ENCODE results near the gene UBA1.
"Not testable (repeated sequence)": the region's sequence is repeated elsewhere in the genome, so short reads cannot be mapped to it uniquely, and the experiment has no call there.

The UBA1 gene

DNA sequence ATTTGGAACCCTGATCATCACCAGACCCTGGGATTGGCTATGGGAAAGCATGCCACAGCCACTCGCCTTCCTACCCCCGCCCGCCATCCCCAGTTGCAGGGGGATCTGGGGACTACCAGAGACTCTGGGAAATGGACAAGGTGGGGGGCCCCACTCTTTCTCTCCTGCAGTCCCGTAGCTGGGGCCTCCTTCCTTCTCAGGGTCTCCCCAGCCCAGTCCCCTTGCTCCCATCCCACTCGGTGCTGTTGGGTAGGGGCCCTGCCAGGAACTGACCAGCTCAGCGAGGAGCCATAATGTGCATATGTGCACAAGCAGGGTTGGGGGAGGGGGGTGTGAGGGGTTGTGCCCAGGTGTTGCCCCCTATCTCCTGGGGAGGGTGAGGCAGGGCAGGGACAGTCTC, 35.8 kb downstream of the UBA1 start:
- DNase-seq (ENCODE audit: low read depth in 2 of 2) = no peak

GRCh38 chrX:47230136-47230868, 36.7 kb downstream of the UBA1 start:
- DNase-seq (ENCODE audit: low read depth in 2 of 2) = no peak

GRCh38 chrX:47231167-47231566, 37.5 kb downstream of the UBA1 start:
- DNase-seq (ENCODE audit: low read depth in 2 of 2) = no peak

DNA sequence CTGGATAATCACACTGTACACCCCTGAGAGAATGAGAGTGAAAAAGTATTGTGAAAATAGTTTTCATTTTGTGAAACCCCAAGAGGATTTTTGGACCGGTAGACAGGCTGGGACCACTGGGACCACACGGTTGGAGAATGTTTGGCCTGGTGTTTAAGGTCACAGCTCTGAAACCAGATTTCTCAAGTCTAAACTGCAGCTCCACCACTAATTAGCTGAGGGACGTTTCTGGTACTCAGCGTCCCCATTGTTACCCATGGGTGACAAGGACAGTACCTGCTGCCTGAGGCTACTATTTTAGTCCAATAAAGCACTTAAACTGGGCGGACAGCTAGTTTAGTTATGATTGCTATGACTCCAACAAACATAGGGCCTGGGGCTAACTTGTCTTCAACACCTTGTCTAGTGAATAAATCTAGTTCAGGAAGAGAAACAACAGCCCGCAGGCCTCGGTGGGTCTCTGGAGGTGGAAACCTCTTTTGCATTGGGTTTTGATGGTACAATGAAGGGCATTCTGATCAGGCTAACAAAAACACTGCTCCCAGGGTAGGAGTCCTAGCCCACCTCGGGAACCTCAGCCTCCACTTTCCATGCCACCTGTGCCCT, 38.7 kb downstream of the UBA1 start:
- DNase-seq (ENCODE audit: low read depth in 2 of 2) = no peak

- DNase-seq (ENCODE audit: low read depth in 2 of 2) = peak in 1 of 2 donors; percentile 41
Observed at GRCh38 chrX:47232803-47233332, 39.2 kb downstream of the UBA1 start, which contains the start of gene USP11. TSS of gene USP11 (plus strand) at chrX:47233009. CDS start at chrX:47233044, 35 bp downstream.

GRCh38 chrX:47233333-47234113, 39.9 kb downstream of the UBA1 start:
- peak; percentile 89 for DNase-seq (ENCODE audit: low read depth in 2 of 2)

GRCh38 chrX:47234583-47234982, 41.0 kb downstream of the UBA1 start:
- DNase-seq (ENCODE audit: low read depth in 2 of 2) = no peak

- no peak for DNase-seq (ENCODE audit: low read depth in 2 of 2)
Observed at GRCh38 chrX:47235691-47236103, 42.1 kb downstream of the UBA1 start.

DNA sequence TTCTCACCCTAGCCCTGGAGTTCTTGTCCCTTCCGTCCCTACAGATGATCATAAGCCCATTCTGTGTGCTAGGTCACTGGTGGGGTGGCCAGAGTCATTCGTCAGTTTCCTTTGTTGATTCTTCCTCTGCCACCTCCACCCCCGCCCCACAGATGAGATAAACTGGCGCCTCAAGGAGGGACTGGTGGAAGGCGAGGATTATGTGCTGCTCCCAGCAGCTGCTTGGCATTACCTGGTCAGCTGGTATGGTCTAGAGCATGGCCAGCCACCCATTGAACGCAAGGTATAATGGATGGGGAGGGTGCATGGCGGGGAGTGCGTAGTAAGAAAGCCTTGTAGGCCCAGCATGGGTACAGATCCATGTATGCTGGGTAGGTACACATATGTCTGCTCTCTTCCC, 45.6 kb downstream of the UBA1 start:
- no peak for DNase-seq (ENCODE audit: low read depth in 2 of 2)

GRCh38 chrX:47239898-47240545, 46.4 kb downstream of the UBA1 start:
- no peak for DNase-seq (ENCODE audit: low read depth in 2 of 2)

DNA sequence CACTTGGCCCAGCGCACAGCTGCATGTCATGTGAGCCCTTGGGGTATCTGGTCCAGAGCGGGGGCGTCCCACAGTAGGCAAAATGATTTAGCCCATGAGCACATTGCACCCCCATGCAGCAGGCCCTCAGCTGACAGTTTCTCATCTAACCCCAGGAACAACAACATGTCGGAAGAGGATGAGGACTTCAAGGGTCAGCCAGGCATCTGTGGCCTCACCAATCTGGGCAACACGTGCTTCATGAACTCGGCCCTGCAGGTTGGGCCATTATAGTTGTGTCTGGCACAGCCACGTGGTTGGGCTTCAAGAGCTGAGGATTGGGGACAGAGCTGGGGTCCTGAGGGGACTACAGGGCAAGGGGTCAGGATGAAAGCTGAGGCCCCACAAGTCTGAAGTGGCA, 47.0 kb downstream of the UBA1 start:
- no peak for DNase-seq (ENCODE audit: low read depth in 2 of 2)

- no peak for DNase-seq (ENCODE audit: low read depth in 2 of 2)
Observed at GRCh38 chrX:47241201-47242011, 47.8 kb downstream of the UBA1 start.

DNA sequence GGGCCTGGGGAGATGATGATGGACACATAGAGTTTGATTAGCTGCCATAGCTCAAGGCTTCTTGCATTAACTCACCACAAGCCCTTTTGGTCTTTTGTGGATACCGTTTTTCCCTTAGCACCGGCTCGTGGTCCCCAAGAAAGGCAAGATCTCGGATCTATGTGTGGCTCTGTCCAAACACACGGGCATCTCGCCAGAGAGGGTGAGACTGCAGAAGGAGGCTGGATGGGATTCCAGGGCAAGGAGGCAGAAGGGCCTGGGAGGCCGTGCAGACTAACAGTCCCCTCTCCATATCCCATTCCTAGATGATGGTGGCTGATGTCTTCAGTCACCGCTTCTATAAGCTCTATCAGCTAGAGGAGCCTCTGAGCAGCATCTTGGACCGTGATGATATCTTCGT, 48.7 kb downstream of the UBA1 start:
- DNase-seq (ENCODE audit: low read depth in 2 of 2) = no peak

GRCh38 chrX:47243351-47243750, 49.7 kb downstream of the UBA1 start:
- no peak for DNase-seq (ENCODE audit: low read depth in 2 of 2)

GRCh38 chrX:47244676-47245075, 51.0 kb downstream of the UBA1 start:
- DNase-seq (ENCODE audit: low read depth in 2 of 2) = no peak

GRCh38 chrX:47245156-47245555, 51.5 kb downstream of the UBA1 start:
- DNase-seq (ENCODE audit: low read depth in 2 of 2) = no peak

GRCh38 chrX:47247206-47247998, 53.8 kb downstream of the UBA1 start:
- DNase-seq (ENCODE audit: low read depth in 2 of 2) = peak in 1 of 2 donors; percentile 30

DNA sequence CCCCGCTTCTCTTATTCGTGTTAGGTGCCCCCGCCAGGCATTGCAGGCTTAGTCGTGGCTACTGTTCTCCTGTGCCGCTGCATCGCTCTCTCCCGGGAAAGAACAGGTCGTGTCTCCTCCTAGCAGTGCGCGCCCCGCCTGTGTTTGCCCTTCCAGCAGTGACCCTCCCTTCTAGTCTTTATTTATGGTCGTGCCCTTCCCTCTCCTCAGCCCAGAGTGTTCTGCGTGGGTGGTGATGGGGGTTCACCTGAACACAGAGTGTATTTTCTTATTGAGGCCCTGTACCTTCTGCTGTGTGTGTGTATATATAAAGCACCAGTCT, 54.3 kb downstream of the UBA1 start:
- DNase-seq (ENCODE audit: low read depth in 2 of 2) = no peak

GRCh38 chrX:47248576-47248975, 54.9 kb downstream of the UBA1 start:
- no peak for DNase-seq (ENCODE audit: low read depth in 2 of 2)

GRCh38 chrX:47250017-47250347, 56.4 kb downstream of the UBA1 start:
- no peak for DNase-seq (ENCODE audit: low read depth in 2 of 2)

GRCh38 chrX:47257620-47258019, 64.0 kb downstream of the UBA1 start:
- DNase-seq (ENCODE audit: low read depth in 2 of 2) = not testable (repeated sequence)

All from stimulated activated CD8-positive, alpha-beta memory T cell treated with anti-CD3 and anti-CD28 coated beads, Interleukin-15, amount 100 ng/mL, for 48 hours (primary cell).